ENCODE data around the gene PRPS1L1.

Gene PRPS1L1

GRCh38 chr7:18027628-18028027, at the start of gene PRPS1L1:
PRPS1L1 (minus strand) TSS chr7:18027846.
- DNase-seq = no peak
- no peak for TF ChIP-seq POLR2A (IDR thresholded peaks at IDR 0.05; ENCODE audit: low read length)
- TF ChIP-seq GATA1 (IDR thresholded peaks at IDR 0.05; ENCODE audit: low read depth, low read length) = no peak

GRCh38 chr7:18076461-18076860, 48.8 kb upstream of the PRPS1L1 start:
- TF ChIP-seq POLR2A (IDR thresholded peaks at IDR 0.05; ENCODE audit: low read length) (no peak), GATA1 (IDR thresholded peaks at IDR 0.05; ENCODE audit: low read depth, low read length) (no peak)
- no peak for DNase-seq

- no peak for DNase-seq
- TF ChIP-seq POLR2A (IDR thresholded peaks at IDR 0.05; ENCODE audit: low read length) = no peak
- no peak for TF ChIP-seq GATA1 (IDR thresholded peaks at IDR 0.05; ENCODE audit: low read depth, low read length)
Measured at GRCh38 chr7:18068745-18069144, 41.1 kb upstream of the PRPS1L1 start.

- peak in 1 of 2 experiments; percentile 29 for DNase-seq
- TF ChIP-seq POLR2A (IDR thresholded peaks at IDR 0.05; ENCODE audit: low read length) (no peak), GATA1 (IDR thresholded peaks at IDR 0.05; ENCODE audit: low read depth, low read length) (no peak)
Measured at GRCh38 chr7:18064242-18064838, 36.7 kb upstream of the PRPS1L1 start.

GRCh38 chr7:18063149-18063901, 35.7 kb upstream of the PRPS1L1 start:
- no peak for TF ChIP-seq POLR2A (IDR thresholded peaks at IDR 0.05; ENCODE audit: low read length)
- no peak for TF ChIP-seq GATA1 (IDR thresholded peaks at IDR 0.05; ENCODE audit: low read depth, low read length)
- DNase-seq = no peak

GRCh38 chr7:18059171-18059570, 31.5 kb upstream of the PRPS1L1 start:
- no peak for DNase-seq
- TF ChIP-seq POLR2A (IDR thresholded peaks at IDR 0.05; ENCODE audit: low read length) = no peak

- TF ChIP-seq GATA1 (IDR thresholded peaks at IDR 0.05; ENCODE audit: low read depth, low read length) = no peak
- no peak for TF ChIP-seq POLR2A (IDR thresholded peaks at IDR 0.05; ENCODE audit: low read length)
- DNase-seq = no peak
Measured at GRCh38 chr7:18053941-18054340, 26.3 kb upstream of the PRPS1L1 start.

- TF ChIP-seq POLR2A (IDR thresholded peaks at IDR 0.05; ENCODE audit: low read length) = no peak
- TF ChIP-seq GATA1 (IDR thresholded peaks at IDR 0.05; ENCODE audit: low read depth, low read length) = no peak
- no peak for DNase-seq
Measured at GRCh38 chr7:18053177-18053928, 25.7 kb upstream of the PRPS1L1 start.

GRCh38 chr7:18049262-18049661, 21.6 kb upstream of the PRPS1L1 start:
- no peak for TF ChIP-seq POLR2A (IDR thresholded peaks at IDR 0.05; ENCODE audit: low read length)
- no peak for TF ChIP-seq GATA1 (IDR thresholded peaks at IDR 0.05; ENCODE audit: low read depth, low read length)
- no peak for DNase-seq

DNA sequence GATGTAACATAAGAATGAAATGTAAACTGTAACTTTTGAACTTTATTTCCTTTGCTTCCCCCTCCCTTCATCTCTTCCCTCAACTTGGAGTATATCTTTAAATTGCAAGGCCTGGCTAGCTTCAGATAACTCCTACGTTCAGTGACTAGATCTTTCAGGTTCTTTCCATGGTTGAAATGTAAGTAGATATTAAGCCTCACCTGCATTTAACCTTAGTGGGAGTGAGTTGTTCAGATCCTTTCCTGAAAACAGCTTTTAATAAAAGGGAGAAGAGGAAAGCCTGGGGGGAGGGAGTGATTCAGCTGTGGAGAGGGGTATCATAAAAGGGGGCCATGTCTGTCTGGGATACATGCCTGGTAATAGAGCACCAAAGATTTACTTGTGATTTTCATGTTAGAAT, 19.0 kb upstream of the PRPS1L1 start:
- no peak for DNase-seq
- TF ChIP-seq POLR2A (IDR thresholded peaks at IDR 0.05; ENCODE audit: low read length) (no peak), GATA1 (IDR thresholded peaks at IDR 0.05; ENCODE audit: low read depth, low read length) (no peak)

GRCh38 chr7:18045171-18045570, 17.5 kb upstream of the PRPS1L1 start:
- TF ChIP-seq GATA1 (IDR thresholded peaks at IDR 0.05; ENCODE audit: low read depth, low read length) (no peak), POLR2A (IDR thresholded peaks at IDR 0.05; ENCODE audit: low read length) (no peak)

GRCh38 chr7:18041191-18041590, 13.5 kb upstream of the PRPS1L1 start:
- no peak for DNase-seq
- TF ChIP-seq GATA1 (IDR thresholded peaks at IDR 0.05; ENCODE audit: low read depth, low read length) (no peak), POLR2A (IDR thresholded peaks at IDR 0.05; ENCODE audit: low read length) (no peak)

More at GRCh38 chr7:18045171-18045570, 17.5 kb upstream of the PRPS1L1 start:
- DNase-seq = no peak

- no peak for DNase-seq
Measured at GRCh38 chr7:18040196-18040595, 12.6 kb upstream of the PRPS1L1 start.

GRCh38 chr7:18038382-18038781, 10.7 kb upstream of the PRPS1L1 start:
- DNase-seq = no peak
- TF ChIP-seq POLR2A (IDR thresholded peaks at IDR 0.05; ENCODE audit: low read length) (no peak), GATA1 (IDR thresholded peaks at IDR 0.05; ENCODE audit: low read depth, low read length) (no peak)

More at GRCh38 chr7:18040196-18040595, 12.6 kb upstream of the PRPS1L1 start:
- TF ChIP-seq POLR2A (IDR thresholded peaks at IDR 0.05; ENCODE audit: low read length) = no peak
- no peak for TF ChIP-seq GATA1 (IDR thresholded peaks at IDR 0.05; ENCODE audit: low read depth, low read length)

All from erythroblast (primary cell).